ENCODE measurements around the gene RALA.
"Not testable (repeated sequence)": the region's sequence is repeated elsewhere in the genome, so short reads cannot be mapped to it uniquely, and the experiment has no call there.

Gene RALA

GRCh38 chr7:39727231-39728012 is 104.0 kb downstream of the RALA start:
- no peak for DNase-seq (ENCODE audit: low read depth in 2 of 2)

GRCh38 chr7:39732837-39733804 is 109.7 kb downstream of the RALA start:
- DNase-seq (ENCODE audit: low read depth in 2 of 2): peak; percentile 90 to 93

- DNase-seq (ENCODE audit: low read depth in 2 of 2): no peak
These were observed 110.7 kb downstream of the RALA start for GRCh38 chr7:39733881-39734632.

- no peak for DNase-seq (ENCODE audit: low read depth in 2 of 2)
These were observed 111.2 kb downstream of the RALA start for GRCh38 chr7:39734633-39735004.

- DNase-seq (ENCODE audit: low read depth in 2 of 2): no peak
These were observed 112.5 kb downstream of the RALA start for GRCh38 chr7:39735903-39736302.

GRCh38 chr7:39741942-39742623 is 118.7 kb downstream of the RALA start:
- no peak for DNase-seq (ENCODE audit: low read depth in 2 of 2)

GRCh38 chr7:39744620-39745019 is 121.2 kb downstream of the RALA start:
- no peak for DNase-seq (ENCODE audit: low read depth in 2 of 2)

GRCh38 chr7:39745320-39745719 is 121.9 kb downstream of the RALA start:
- no peak for DNase-seq (ENCODE audit: low read depth in 2 of 2)

- DNase-seq (ENCODE audit: low read depth in 2 of 2): peak; percentile 22 to 31
These were observed 122.9 kb downstream of the RALA start for GRCh38 chr7:39746103-39746819.

GRCh38 chr7:39749177-39749576 is 125.8 kb downstream of the RALA start:
- no peak for DNase-seq (ENCODE audit: low read depth in 2 of 2)

- no peak for DNase-seq (ENCODE audit: low read depth in 2 of 2)
These were observed 126.3 kb downstream of the RALA start for GRCh38 chr7:39749717-39750116.

GRCh38 chr7:39750253-39751077 is 127.1 kb downstream of the RALA start:
- no peak for DNase-seq (ENCODE audit: low read depth in 2 of 2)

- DNase-seq (ENCODE audit: low read depth in 2 of 2): not testable (repeated sequence)
These were observed 129.9 kb downstream of the RALA start for GRCh38 chr7:39753237-39753636.

- DNase-seq (ENCODE audit: low read depth in 2 of 2): no peak
These were observed 130.5 kb downstream of the RALA start for GRCh38 chr7:39753823-39754325.

- no peak for DNase-seq (ENCODE audit: low read depth in 2 of 2)
These were observed 131.2 kb downstream of the RALA start for GRCh38 chr7:39754326-39755120.

GRCh38 chr7:39757604-39758003 is 134.2 kb downstream of the RALA start:
- DNase-seq (ENCODE audit: low read depth in 2 of 2): no peak

All from stimulated activated CD8-positive, alpha-beta memory T cell treated with anti-CD3 and anti-CD28 coated beads, Interleukin-2, amount 100 ng/mL, for 1 hour (primary cell).